Muscle of arm (tissue), 12 donors: ENCODE measurements around the gene RNF169. TPM values are rescaled to one million over a fixed set of nuclear protein-coding genes. Genes with fewer than 3 reads are reported as not detected.

Experiments used
- DNase-seq: peaks from one replicate; pipeline ENCODE4 v3.0.0-alpha.2; 2013
- polyA plus RNA-seq, 12 donors: library from polyadenylated mRNA; unstranded; fragments of 120-200 nt; gene quantifications; one replicate each; pipeline ENCODE4 v1.2.1, GENCODE V29; 2013; ENCODE audit not compliant: insufficient read length in 12 of 12

RNF169 gene
- polyA plus RNA-seq, 12 donors = 8.2 to 15.2 (median 13.0) TPM; not detected in 1

GRCh38 chr11:74866557-74866956 is 117.9 kb downstream of the RNF169 start:
- no peak for DNase-seq

DNA sequence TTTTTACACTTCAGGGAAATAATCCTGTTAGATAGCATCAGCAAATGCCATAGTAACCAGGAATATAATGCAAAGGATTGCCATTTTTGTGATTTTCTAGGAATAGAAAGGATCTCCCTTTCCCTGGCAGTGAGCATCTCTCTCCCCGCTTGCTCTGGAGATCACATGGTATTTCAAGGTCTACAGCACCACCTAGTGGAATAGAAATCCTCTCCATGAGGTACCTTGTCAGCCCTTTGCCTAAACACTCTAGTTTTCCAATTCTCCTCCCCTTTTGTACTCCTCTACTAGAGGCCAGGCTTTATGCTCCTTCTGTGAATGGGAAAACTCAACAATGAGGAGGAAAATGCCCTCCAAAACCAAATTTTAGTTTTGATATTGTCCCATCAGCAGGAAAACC is 121.8 kb downstream of the RNF169 start:
- no peak for DNase-seq

DNA sequence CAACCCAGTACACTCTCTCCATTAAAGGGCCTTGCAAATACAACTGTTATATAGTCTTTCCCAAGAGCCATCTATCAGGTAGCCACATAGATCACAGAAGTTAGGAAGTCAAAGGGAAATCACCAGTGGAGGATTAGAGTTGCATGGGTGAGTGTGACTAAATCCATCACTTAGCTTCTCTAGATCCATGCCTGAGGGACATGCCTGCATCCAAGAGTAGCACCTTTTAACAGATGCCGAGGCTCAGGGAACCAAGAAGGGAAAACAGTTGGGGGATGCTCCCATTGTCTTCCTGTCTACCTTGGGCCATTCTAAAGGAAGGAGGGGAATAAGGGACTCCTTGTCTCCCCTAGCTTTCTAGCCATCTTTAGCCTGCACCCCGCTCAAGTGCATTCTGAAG is 122.4 kb downstream of the RNF169 start:
- DNase-seq = peak; percentile 4

DNA sequence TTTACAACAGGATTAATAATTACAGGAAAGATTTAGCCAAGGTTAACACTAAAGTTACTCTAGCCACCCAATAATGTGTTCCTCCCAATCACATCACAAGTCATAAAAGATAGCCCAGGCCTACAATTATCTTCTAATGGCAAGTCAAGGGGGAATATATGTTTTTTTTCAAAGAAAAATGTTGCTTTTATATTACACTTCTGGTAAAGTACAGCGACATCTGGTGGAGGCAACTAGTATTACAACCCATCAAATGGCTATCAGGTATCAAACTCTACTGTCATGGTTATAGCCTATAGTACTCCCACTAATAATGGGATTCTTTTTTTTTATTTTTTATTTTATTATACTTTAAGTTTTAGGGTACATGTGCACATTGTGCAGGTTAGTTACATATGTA is 128.5 kb downstream of the RNF169 start:
- DNase-seq = no peak

Other genes starting within 250 kb of the RNF169 start
- gene POLD3, start 156.3 kb upstream of the RNF169 start, polyA plus RNA-seq = 10 to 100 TPM in 11 of 12 donors, not detected in 1; 11.5 to 28.9 (median 16.7) TPM
- gene CHRDL2, start 17.4 kb upstream of the RNF169 start, polyA plus RNA-seq = 1 to 10 TPM in 10 of 12 donors, not detected in 2; 1.1 to 5.7 (median 3.1) TPM
- 10 to 100 TPM in 5 of 12 donors, 1 to 10 TPM in 6, not detected in 1; 4.6 to 16.4 (median 9.7) TPM for gene XRRA1, start 200.2 kb downstream of the RNF169 start, polyA plus RNA-seq
- 100 to 1,000 TPM in 5 of 12 donors, 10 to 100 TPM in 6, not detected in 1; 73.8 to 117 (median 97.7) TPM for gene SPCS2, start 200.4 kb downstream of the RNF169 start, polyA plus RNA-seq
- gene NEU3, start 240.1 kb downstream of the RNF169 start, polyA plus RNA-seq = 10 to 100 TPM in 9 of 12 donors, 1 to 10 TPM in 2, not detected in 1; 5.9 to 25.7 (median 18.4) TPM